GM19463 (cell line): ENCODE data around the gene MYBBP1A.

Experiments
- ATAC-seq: cut with Tn5 transposase; IDR thresholded peaks from one replicate; pipeline ENCODE4 v1.9.1; 2021; ENCODE audit warnings: mild to moderate bottlenecking, moderate library complexity; ENCODE audit not compliant: unreplicated experiment

MYBBP1A gene

GRCh38 chr17:4507361-4508111 is 47.6 kb downstream of the MYBBP1A start:
- ATAC-seq: no peak

- no peak for ATAC-seq
These were observed 48.3 kb downstream of the MYBBP1A start for GRCh38 chr17:4506892-4507291.

- no peak for ATAC-seq
These were observed 48.9 kb downstream of the MYBBP1A start for GRCh38 chr17:4506175-4506813.

GRCh38 chr17:4505187-4505586 is 50.0 kb downstream of the MYBBP1A start:
- no peak for ATAC-seq

GRCh38 chr17:4504188-4504587 is 51.0 kb downstream of the MYBBP1A start:
- ATAC-seq: no peak

GRCh38 chr17:4503283-4504025 is 51.7 kb downstream of the MYBBP1A start:
- no peak for ATAC-seq

GRCh38 chr17:4502466-4503154 is 52.6 kb downstream of the MYBBP1A start:
- ATAC-seq: no peak

- no peak for ATAC-seq
These were observed 53.8 kb downstream of the MYBBP1A start for GRCh38 chr17:4501295-4501949.

GRCh38 chr17:4500191-4500571 is 55.0 kb downstream of the MYBBP1A start:
- no peak for ATAC-seq

GRCh38 chr17:4499431-4500190 is 55.6 kb downstream of the MYBBP1A start:
- ATAC-seq: no peak

GRCh38 chr17:4498461-4499397 is 56.5 kb downstream of the MYBBP1A start, which contains the start of gene SPNS2:
Gene SPNS2 (plus strand): TSS chr17:4498881. CDS start chr17:4499048, 167 bp downstream.
- no peak for ATAC-seq

- ATAC-seq: no peak
These were observed 57.9 kb downstream of the MYBBP1A start for GRCh38 chr17:4497101-4497824.

- ATAC-seq: no peak
These were observed 62.2 kb downstream of the MYBBP1A start for GRCh38 chr17:4492721-4493561.

- no peak for ATAC-seq
These were observed 64.5 kb downstream of the MYBBP1A start for GRCh38 chr17:4490637-4491061.

GRCh38 chr17:4490109-4490591 is 65.0 kb downstream of the MYBBP1A start:
- no peak for ATAC-seq

GRCh38 chr17:4488989-4489595 is 66.1 kb downstream of the MYBBP1A start:
- ATAC-seq: no peak
